Activated CD4-positive, CD25-positive, alpha-beta regulatory T cell treated with anti-CD3 and anti-CD28 coated beads, Interleukin-2, amount 50 U/mL, for 72 hours (primary cell): ENCODE measurements around the gene ZMYM3.
"Not testable (repeated sequence)": the region's sequence is repeated elsewhere in the genome, so short reads cannot be mapped to it uniquely, and the experiment has no call there.

Source experiments
- DNase-seq: peaks from one replicate; pipeline ENCODE4 v3.0.0; 2021

Gene ZMYM3

GRCh38 chrX:71254092-71254963 lies at the start of gene ZMYM3:
ZMYM3 (minus strand) TSS chrX:71254140; CDS start chrX:71253255, 885 bp downstream.
- peak; percentile 63 for DNase-seq

GRCh38 chrX:71302461-71303213 lies 48.7 kb upstream of the ZMYM3 start:
- no peak for DNase-seq

- DNase-seq = no peak
Measured at GRCh38 chrX:71301195-71301924, 47.4 kb upstream of the ZMYM3 start, which contains the start of gene ITGB1BP2. ITGB1BP2 (plus strand) TSS chrX:71301750; CDS start chrX:71301807, 57 bp downstream.

DNA sequence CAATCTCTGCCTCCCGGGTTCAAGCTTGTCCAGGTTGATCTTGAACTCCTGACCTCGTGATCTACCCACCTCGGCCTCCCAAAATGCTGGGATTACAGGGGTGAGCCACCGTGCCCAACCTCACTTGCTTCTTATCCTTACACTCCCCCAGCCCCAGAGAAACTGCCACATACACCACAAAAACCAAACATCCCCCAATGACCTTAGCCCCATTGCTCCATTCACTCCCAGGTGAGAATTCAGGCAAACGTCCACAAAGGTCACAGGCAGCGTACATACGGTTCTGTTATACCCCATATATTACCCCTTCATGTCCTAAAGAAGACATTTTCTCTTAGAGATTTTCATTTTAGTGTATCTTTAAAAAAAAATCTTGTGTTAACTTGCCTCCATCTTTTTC lies 46.6 kb upstream of the ZMYM3 start:
- DNase-seq = not testable (repeated sequence)

DNA sequence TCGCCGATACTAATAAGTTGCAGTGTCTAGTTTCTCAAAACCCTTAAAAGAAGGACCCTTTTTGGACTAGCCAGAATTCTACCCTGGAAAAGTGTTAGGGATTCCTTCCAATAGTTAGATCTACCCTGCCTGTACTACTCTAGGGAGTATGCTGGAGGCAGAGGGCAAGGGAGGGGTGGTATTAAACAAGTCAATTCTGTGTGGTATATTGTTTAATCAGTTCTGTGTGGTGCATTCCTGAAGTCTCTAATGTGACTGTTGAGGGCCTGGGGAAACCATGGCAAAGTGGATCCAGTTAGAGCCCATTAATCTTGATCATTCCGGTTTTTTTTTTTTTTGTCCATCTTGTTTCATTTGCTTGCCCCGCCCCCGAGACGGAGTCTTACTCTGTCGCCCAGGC lies 46.1 kb upstream of the ZMYM3 start:
- DNase-seq = not testable (repeated sequence)

GRCh38 chrX:71298119-71298518 lies 44.2 kb upstream of the ZMYM3 start:
- DNase-seq = no peak

GRCh38 chrX:71296806-71297205 lies 42.9 kb upstream of the ZMYM3 start:
- DNase-seq = no peak

GRCh38 chrX:71292669-71293365 lies 38.9 kb upstream of the ZMYM3 start:
- no peak for DNase-seq

DNA sequence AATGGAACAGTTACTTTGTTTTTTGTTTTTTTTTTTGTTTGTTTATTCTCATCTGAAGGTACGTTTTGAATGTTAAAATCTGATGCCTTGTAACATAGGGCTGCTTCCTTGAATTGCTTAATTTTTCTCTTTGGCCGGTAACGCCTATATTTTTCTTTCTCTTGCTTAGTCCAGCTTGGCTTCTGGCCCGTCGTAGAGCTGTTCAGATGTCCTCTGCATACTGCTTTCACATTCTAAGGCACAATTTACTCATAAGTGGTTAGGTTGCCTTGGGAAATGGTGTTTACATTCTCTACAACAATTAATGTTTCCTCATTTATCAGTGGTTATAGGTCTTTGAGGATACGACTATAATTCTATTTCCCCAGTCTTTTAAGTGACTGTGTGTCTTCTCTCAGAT lies 37.4 kb upstream of the ZMYM3 start:
- no peak for DNase-seq

GRCh38 chrX:71285929-71286328 lies 32.0 kb upstream of the ZMYM3 start:
- DNase-seq = no peak

DNA sequence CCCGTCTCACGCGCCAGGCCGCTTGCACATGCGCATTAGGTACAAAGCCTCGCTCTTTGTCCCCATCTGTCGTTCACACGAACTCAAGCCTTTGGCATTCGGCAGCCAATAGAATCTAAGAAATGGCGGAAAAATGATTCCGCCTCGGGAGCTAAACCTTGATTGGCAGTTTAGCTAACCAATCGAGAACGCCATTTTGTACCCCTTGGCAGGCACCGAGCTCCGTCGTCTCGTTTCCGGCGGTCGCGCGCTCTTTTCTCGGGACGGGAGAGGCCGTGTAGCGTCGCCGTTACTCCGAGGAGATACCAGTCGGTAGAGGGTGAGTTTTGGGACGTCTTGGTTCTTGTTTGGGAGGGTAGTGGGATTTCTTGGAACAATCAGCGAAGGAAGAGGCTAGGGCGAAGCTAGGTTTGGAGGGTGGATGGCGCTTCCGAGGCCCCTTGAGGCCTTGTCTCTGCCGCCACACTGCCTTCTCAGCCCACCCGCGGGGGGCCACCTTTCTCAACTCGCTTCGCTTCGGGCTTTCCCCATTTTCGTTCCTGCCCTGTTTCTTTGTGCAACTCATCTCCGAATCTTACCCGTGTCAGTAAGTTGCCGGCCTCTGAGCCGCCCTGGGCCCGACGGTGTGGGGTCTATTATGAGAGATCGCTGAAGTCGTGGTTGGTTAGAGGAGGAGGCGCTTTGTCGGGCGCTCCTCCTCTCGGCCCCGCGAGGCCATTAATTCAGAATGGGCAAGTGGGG lies 29.6 kb upstream of the ZMYM3 start, which contains the start of gene NONO:
NONO (plus strand) TSS at position 233 of the 741 bp plus-strand sequence. CDS start 7,003 bp downstream, outside the sequence.
- DNase-seq = peak; percentile 76

- peak; percentile 36 for DNase-seq
Measured at GRCh38 chrX:71282514-71283402, 28.8 kb upstream of the ZMYM3 start.

- DNase-seq = not testable (repeated sequence)
Measured at GRCh38 chrX:71281300-71281699, 27.4 kb upstream of the ZMYM3 start.

DNA sequence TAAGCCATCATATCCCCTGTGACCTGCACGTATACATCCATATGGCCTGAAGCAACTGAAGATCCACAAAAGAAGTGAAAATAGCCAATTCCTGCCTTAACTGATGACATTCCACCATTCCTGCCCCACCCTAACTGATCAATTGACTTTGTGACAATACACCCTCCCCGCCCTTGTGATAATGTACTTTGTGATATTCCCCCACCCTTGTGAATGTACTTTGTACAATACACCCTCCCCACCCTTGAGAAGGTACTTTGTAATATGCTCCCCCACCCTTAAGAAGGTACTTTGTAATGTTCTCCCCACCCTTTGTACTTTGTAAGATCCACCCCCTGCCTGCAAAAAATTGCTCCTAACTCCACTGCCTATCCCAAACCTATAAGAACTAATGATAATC lies 18.4 kb upstream of the ZMYM3 start:
- DNase-seq = not testable (repeated sequence)

GRCh38 chrX:71269801-71270395 lies 16.0 kb upstream of the ZMYM3 start:
- no peak for DNase-seq

GRCh38 chrX:71268624-71269023 lies 14.7 kb upstream of the ZMYM3 start:
- DNase-seq = not testable (repeated sequence)

DNA sequence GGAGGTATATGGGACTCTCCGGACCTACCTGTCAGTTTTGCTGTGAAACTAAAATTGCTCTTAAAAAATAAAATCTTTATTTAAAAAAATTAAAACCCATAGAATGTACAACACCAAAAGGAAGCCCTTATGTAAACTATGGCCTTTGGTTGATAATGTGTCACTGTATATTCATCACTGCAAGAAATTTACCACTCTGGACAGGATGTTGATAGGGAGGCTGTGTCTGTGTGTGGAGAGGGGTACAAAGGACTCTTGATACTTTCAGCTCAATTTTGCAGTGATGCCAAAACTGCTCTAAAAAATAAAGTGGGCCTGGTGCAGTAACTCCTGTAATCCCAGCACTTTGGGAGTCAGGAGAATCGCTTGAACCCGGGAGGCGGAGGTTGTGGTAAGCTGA lies 2.9 kb upstream of the ZMYM3 start:
- no peak for DNase-seq

GRCh38 chrX:71256051-71256450 lies 2.1 kb upstream of the ZMYM3 start:
- DNase-seq = no peak

DNA sequence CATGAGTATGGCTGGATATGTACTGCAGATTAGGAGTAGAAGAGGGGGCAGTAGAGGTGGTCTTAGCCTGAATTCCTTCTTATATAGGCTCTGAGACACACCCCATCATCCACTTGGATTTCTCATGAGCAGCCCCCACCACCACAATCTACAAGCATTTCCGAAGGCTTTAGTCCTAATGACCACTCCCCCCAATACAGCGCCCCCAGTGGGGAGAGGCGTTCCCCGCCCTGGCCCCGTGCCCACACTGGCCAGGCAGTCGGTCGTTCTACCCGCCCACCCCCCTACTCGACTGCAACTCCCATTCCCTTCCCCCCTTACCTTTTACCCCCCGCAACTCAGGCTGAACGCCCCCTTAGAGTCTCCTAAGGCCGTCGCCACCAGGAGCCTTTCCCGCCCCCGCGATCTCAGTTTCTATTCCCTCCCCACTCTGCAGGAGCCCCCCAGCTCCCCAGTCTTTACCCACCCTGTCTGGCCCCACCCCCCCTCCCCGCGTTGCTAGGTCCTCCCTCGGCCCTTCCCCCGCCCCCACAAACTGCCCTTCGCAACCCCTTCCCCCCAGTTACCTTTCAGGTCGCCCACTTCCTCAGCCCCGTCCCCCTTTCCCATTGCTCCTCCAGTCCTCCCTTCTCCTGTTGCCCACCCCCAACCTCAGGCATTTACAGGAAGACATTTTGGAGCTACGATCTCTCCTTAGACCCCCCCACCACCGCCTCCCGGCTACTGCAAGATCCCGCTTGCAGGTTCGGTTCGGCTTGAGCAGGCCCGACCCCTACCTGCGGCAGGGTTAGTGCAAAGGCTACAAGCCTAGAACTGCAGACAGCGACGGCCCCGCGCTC lies 468 bp downstream of the ZMYM3 start:
- peak; percentile 38 for DNase-seq
